Measurements from ENCODE around the gene PPARD. TPM values are rescaled to one million over a fixed set of nuclear protein-coding genes. Genes with fewer than 3 reads are reported as not detected.

Gene PPARD
- total RNA-seq, 4 donors from 2014 or later: 10.0 to 15.3 (median 13.0) TPM

DNA sequence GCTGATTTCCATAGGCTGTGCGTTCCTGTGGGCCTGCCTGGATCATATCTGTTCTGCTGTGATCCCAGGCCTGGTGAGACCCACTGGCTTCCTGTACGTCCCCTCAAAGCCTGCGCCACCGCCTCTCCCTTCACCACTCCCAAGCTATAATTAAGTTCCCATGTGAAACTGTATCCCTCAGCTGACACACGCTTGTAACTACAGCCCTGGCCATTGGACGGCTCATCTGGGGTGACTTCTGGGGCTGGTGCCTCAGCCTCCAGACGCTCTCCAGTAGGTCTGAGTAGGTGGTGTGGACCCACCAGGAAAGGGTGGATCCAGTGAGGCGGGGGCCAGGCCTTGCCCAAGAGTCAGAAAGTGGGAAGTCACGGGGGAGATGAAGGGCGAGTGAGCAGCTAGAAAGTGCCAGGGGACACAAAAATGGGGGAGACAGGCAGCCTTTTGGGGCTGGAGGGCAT lies 21.0 kb downstream of the PPARD start:
- DNase-seq (ENCODE audit: low spot score in 2 of 2): no peak
- no peaks in the 10 kb centered on the region for H3K36me3 ChIP-seq
- H3K4me3 ChIP-seq: no peak overlapping the region
- no peaks in the 10 kb centered on the region for H3K9me3 ChIP-seq
- H3K4me1 ChIP-seq: peaks cover 0 to 47% (median 17%) of the 10 kb centered on the region in 4 donors
- WGBS, 2 donors: 65 to 68% methylated on average over 10 of the region's 10 CpGs
- TF ChIP-seq EP300 (IDR thresholded peaks at IDR 0.05) (no peak), POLR2A (IDR thresholded peaks at IDR 0.05) (no peak)
- TF ChIP-seq, protein P1, sequence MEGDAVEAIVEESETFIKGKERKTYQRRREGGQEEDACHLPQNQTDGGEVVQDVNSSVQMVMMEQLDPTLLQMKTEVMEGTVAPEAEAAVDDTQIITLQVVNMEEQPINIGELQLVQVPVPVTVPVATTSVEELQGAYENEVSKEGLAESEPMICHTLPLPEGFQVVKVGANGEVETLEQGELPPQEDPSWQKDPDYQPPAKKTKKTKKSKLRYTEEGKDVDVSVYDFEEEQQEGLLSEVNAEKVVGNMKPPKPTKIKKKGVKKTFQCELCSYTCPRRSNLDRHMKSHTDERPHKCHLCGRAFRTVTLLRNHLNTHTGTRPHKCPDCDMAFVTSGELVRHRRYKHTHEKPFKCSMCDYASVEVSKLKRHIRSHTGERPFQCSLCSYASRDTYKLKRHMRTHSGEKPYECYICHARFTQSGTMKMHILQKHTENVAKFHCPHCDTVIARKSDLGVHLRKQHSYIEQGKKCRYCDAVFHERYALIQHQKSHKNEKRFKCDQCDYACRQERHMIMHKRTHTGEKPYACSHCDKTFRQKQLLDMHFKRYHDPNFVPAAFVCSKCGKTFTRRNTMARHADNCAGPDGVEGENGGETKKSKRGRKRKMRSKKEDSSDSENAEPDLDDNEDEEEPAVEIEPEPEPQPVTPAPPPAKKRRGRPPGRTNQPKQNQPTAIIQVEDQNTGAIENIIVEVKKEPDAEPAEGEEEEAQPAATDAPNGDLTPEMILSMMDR (IDR thresholded peaks at IDR 0.05): no peak
- H3K27me3 ChIP-seq: no peaks in the 10 kb centered on the region
- H3K27ac ChIP-seq: no peak overlapping the region

DNA sequence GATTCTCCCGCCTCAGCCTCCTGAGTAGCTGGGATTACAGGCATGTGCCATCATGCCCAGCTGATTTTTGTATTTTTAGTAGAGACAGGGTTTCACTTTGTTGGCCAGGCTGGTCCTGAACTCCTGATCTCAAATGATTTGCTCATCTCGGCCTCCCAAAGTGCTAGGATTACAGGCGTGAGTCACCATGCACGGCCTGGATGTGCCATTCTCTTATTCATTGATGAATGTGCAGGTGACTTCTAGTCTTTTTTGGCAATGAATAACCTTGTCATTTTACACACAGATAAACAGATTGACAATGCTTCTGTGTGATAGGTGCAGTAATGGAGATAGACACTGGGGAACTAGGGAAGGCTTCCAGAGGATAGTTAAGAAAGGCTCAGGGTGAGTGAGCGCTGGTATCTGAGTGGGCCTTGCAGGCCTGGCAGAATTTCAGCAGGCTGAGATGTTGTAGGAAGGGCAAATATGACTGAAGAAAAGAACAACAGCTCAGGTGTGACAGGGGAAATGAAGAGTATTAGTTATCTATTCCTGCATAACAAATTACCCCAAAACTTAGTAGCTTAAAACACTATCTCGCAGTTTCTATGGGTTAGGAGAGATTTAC lies 23.3 kb downstream of the PPARD start:
- 90 to 97% methylated on average over 6 of the region's 6 CpGs for WGBS, 2 donors
- H3K4me1 ChIP-seq: peaks cover 0 to 47% (median 16%) of the 10 kb centered on the region in 4 donors
- H3K9me3 ChIP-seq: no peaks in the 10 kb centered on the region

DNA sequence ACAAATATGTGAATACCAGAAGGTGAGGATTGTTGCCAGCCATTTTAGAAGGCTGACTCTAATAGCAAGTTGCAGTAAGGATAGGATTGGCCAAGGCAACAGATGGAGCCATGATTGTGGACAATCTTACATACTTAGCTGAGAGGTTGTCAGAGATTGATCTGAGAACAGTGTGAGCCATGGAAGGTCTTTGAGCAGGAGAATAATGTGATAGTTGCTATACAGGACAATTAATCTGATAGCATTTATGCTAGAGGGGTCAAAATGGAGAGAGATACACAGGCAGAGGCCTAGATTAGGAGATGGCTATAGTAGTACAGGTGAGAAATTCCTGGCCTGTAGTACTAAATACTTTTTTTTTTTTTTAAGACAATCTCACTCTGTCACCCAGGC lies 23.8 kb downstream of the PPARD start:
- Histone ChIP-seq H3K4me3 (no peak overlapping the region), H3K4me1 (peaks cover 0 to 50% (median 17%) of the 10 kb centered on the region in 4 donors), H3K36me3 (no peaks in the 10 kb centered on the region), H3K27me3 (no peaks in the 10 kb centered on the region), H3K27ac (no peak overlapping the region), H3K9me3 (no peaks in the 10 kb centered on the region)
- TF ChIP-seq EP300 (IDR thresholded peaks at IDR 0.05) (no peak), POLR2A (IDR thresholded peaks at IDR 0.05) (no peak)
- TF ChIP-seq, protein P1 (IDR thresholded peaks at IDR 0.05): no peak
- DNase-seq (ENCODE audit: low spot score in 2 of 2): no peak

More for the DNA sequence above, 23.3 kb downstream of the PPARD start:
- no peak for TF ChIP-seq POLR2A (IDR thresholded peaks at IDR 0.05)
- TF ChIP-seq, protein P1 (IDR thresholded peaks at IDR 0.05): no peak
- no peak for DNase-seq (ENCODE audit: low spot score in 2 of 2)
- H3K27me3 ChIP-seq: no peaks in the 10 kb centered on the region
- no peak overlapping the region for H3K27ac ChIP-seq
- no peaks in the 10 kb centered on the region for H3K36me3 ChIP-seq
- no peak overlapping the region for H3K4me3 ChIP-seq

DNA sequence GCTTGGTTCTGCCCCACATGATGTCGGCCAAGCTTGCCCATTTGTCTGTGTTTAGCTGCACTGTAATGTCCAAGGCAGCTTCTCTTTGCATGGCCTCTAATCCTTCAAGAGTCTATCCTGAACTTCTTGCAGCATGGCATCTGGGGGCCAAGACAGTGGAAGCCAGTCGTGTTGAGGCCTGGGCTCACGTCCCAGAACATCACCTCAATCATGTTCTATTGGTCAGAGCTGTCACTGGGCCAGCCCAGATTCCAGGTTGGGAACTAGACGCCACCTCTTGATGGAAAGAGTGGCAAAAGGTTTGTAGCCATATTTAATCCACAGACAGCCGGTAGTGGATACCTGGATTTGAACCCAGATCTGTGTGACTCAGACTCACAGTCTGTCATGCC lies 25.3 kb downstream of the PPARD start:
- Histone ChIP-seq H3K4me1 (peaks cover 0 to 47% (median 20%) of the 10 kb centered on the region in 4 donors), H3K4me3 (no peak overlapping the region), H3K36me3 (no peaks in the 10 kb centered on the region), H3K27ac (no peak overlapping the region), H3K9me3 (no peaks in the 10 kb centered on the region), H3K27me3 (no peaks in the 10 kb centered on the region)
- DNase-seq (ENCODE audit: low spot score in 2 of 2): no peak
- 90% methylated on average over 5 of the region's 5 CpGs for WGBS, 2 donors
- TF ChIP-seq EP300 (IDR thresholded peaks at IDR 0.05) (no peak), POLR2A (IDR thresholded peaks at IDR 0.05) (no peak)
- TF ChIP-seq, protein P1 (IDR thresholded peaks at IDR 0.05): no peak

DNA sequence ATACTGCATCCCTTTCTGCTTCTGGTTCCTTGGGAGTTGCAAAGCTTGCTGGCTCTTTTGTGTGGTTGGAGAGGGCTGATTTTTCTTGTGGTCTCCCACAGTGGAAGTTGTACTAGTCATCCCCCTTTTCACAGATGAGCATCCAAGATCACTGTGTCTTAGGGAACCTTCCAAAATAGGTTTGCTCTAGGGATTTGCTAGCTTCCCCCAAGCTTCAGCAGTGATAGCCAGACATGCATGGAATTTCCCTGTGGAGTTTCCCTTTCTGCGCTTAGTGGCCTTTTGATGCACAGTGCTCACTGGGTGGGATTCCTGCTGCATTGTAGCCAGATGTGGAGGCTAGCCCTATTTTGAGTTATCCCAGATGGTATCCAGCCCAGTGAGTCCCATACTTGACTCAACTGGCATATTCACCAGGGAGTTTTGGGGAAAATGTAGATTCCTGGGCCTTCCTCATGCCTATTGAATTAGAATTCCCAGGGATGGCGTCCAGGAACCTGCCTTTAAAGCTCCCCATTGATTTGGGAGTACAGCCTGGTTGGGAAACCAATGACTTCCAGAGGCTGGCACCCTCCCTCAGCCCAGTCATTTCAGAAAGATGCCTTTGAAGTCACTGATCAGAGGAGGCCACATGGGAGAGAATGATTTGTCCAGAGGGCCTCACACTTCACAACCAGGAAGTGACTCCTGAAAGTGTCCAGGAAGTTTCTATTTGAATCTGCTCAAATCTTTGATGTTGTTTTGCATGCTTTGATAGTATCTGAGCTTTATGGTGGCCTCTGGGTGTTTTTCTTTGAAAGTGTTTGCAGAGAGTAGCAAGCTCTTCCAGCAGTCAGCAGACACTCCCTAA lies 25.9 kb downstream of the PPARD start:
- Histone ChIP-seq H3K9me3 (no peaks in the 10 kb centered on the region), H3K27ac (no peak overlapping the region), H3K4me1 (peaks cover 0 to 48% (median 20%) of the 10 kb centered on the region in 4 donors), H3K36me3 (no peaks in the 10 kb centered on the region), H3K4me3 (no peak overlapping the region), H3K27me3 (no peaks in the 10 kb centered on the region)
- TF ChIP-seq POLR2A (IDR thresholded peaks at IDR 0.05): no peak
- TF ChIP-seq EP300 (IDR thresholded peaks at IDR 0.05): no peak
- TF ChIP-seq, protein P1 (IDR thresholded peaks at IDR 0.05): no peak
- WGBS, 2 donors: 92 to 96% methylated on average over 2 of the region's 2 CpGs
- no peak for DNase-seq (ENCODE audit: low spot score in 2 of 2)
